Endothelial cell of umbilical vein (primary cell): ENCODE data around the gene ZMIZ1. TPM values are rescaled to one million over a fixed set of nuclear protein-coding genes. Genes with fewer than 3 reads are reported as not detected.

Experiments
- BruUV-seq: library from RNA; stranded (reverse); fragments of 400-500 nt; replicated peaks from 2 replicates; lab custom pipeline; 2021; lab: Mats Ljungman, UMichigan
- CTCF ChIA-PET: fragments of 300-600, 350-600 bp; sonication (Branson Sonifier 250); formaldehyde crosslinking; loops from one replicate; lab custom pipeline; 2021; ENCODE audit warnings: antibody characterized with exemption, inconsistent platforms; lab: Charles Lee
- POLR2A ChIA-PET: fragments of 300-600, 350-600 bp; sonication (Branson Sonifier 250); formaldehyde crosslinking; loops from one replicate; lab custom pipeline; 2021; ENCODE audit warnings: antibody characterized with exemption, inconsistent platforms; lab: Charles Lee
- DNase-seq: peaks from one replicate; pipeline ENCODE4 v3.0.0-alpha.2; 2011; ENCODE audit warnings: low read depth, low spot score
- FAIRE-seq: peaks from 2 replicates; lab custom pipeline; 2011; peaks lifted over from hg19 to GRCh38; lab: Jason Lieb, UNC
- H2AFZ ChIP-seq: 2 replicates; pipeline ENCODE4 v1.6.0; 2012; ENCODE audit warnings: low read depth, low read length, control low read depth, inconsistent platforms
- H3K27ac ChIP-seq: 2 replicates; pipeline ENCODE4 v1.5.1; 2011; ENCODE audit warnings: low read depth, mild to moderate bottlenecking, control low read depth, low read length, moderate library complexity; ENCODE audit not compliant: insufficient read depth
- H3K27me3 ChIP-seq, 2 experiments: 2 replicates each; pipeline versions ENCODE4 v1.6.0 to v1.6.1; 2011; ENCODE audit warnings: low read length in 2 of 2, mixed read lengths in 1 of 2; ENCODE audit not compliant: control insufficient read depth in 2 of 2, insufficient read depth in 2 of 2
- H3K36me3 ChIP-seq, 2 experiments: 2 replicates in 1 of 2; 3 replicates in 1 of 2; pipeline ENCODE4 v1.5.1; 2011; ENCODE audit warnings: low read length in 2 of 2, mild to moderate bottlenecking in 1 of 2, moderate library complexity in 1 of 2; ENCODE audit not compliant: control insufficient read depth in 2 of 2, insufficient read depth in 2 of 2; ENCODE audit errors: extremely low read depth in 1 of 2
- H3K4me1 ChIP-seq: 3 replicates; pipeline ENCODE4 v1.5.1; 2011; ENCODE audit warnings: mild to moderate bottlenecking, low read length; ENCODE audit not compliant: control insufficient read depth, insufficient read depth; ENCODE audit errors: extremely low read depth
- H3K4me2 ChIP-seq: 2 replicates; pipeline ENCODE4 v1.6.1; 2011; ENCODE audit warnings: low read length, control low read depth, mixed read lengths; ENCODE audit not compliant: insufficient read depth
- H3K4me3 ChIP-seq, 3 experiments: fragments of 200-600 bp in 1 of 3; sonication (generic), shearing (Covaris generic) in 1 of 3; replicated peaks in 1 of 3; 2 replicates each; pipeline ENCODE4 v1.5.1; 2011 to 2016; ENCODE audit warnings: control low read depth in 3 of 3, low read length in 3 of 3, mild to moderate bottlenecking in 2 of 3, inconsistent platforms in 1 of 3, low read depth in 1 of 3, moderate library complexity in 1 of 3; ENCODE audit not compliant: insufficient read depth in 1 of 3
- H3K79me2 ChIP-seq: 2 replicates; pipeline ENCODE4 v1.6.0; 2012; ENCODE audit warnings: low read length, inconsistent platforms; ENCODE audit not compliant: control insufficient read depth, insufficient read depth
- H3K9ac ChIP-seq: replicated peaks from 2 replicates; pipeline ENCODE3; 2011; ENCODE audit warnings: low read length, control low read depth; ENCODE audit not compliant: insufficient read depth; ENCODE audit errors: extremely low read depth
- H3K9me1 ChIP-seq: replicated peaks from 3 replicates; pipeline ENCODE4 v1.6.0; 2011; ENCODE audit warnings: mild to moderate bottlenecking, low read length; ENCODE audit not compliant: control insufficient read depth, insufficient read depth; ENCODE audit errors: extremely low read depth
- H3K9me3 ChIP-seq: replicated peaks from 2 replicates; pipeline ENCODE4 v1.5.1; 2012; ENCODE audit warnings: low read length, inconsistent platforms; ENCODE audit not compliant: control insufficient read depth, insufficient read depth
- H4K20me1 ChIP-seq: replicated peaks from 2 replicates; pipeline ENCODE3; 2011; ENCODE audit warnings: mild to moderate bottlenecking, low read length; ENCODE audit not compliant: control insufficient read depth, insufficient read depth; ENCODE audit errors: extremely low read depth
- EZH2 ChIP-seq: IDR thresholded peaks from 2 replicates; pipeline ENCODE4 v1.6.1; 2012; ENCODE audit warnings: borderline replicate concordance, low read depth, mild to moderate bottlenecking, moderate library complexity, low read length, inconsistent platforms; ENCODE audit not compliant: severe bottlenecking
- FOS ChIP-seq: IDR thresholded peaks from 2 replicates; pipeline ENCODE4 v1.6.1; 2011; ENCODE audit warnings: mild to moderate bottlenecking, low read length, moderate library complexity, borderline replicate concordance; ENCODE audit not compliant: insufficient read depth
- GATA2 ChIP-seq: IDR thresholded peaks from 2 replicates; pipeline ENCODE4 v1.7.0; 2011; ENCODE audit warnings: low read depth, mild to moderate bottlenecking, moderate library complexity, mixed read lengths, low read length; ENCODE audit not compliant: insufficient read length, insufficient read depth
- JUN ChIP-seq: IDR thresholded peaks from 2 replicates; pipeline ENCODE4 v1.6.1; 2011; ENCODE audit warnings: borderline replicate concordance, low read depth; ENCODE audit not compliant: insufficient read length, insufficient read depth
- MYC ChIP-seq: IDR thresholded peaks from one replicate; pipeline ENCODE4 v1.6.1; 2011; ENCODE audit warnings: mild to moderate bottlenecking, low read depth, low read length
- POLR2A ChIP-seq: IDR thresholded peaks from 2 replicates; pipeline ENCODE4 v1.6.1; 2012; ENCODE audit warnings: low read depth, mild to moderate bottlenecking, control low read depth, low read length
- POLR2AphosphoS5 ChIP-seq: IDR thresholded peaks from 2 replicates; pipeline ENCODE4 v1.6.1; 2012; ENCODE audit warnings: low read depth, mild to moderate bottlenecking, control low read depth, low read length, moderate library complexity; ENCODE audit not compliant: insufficient read depth
- dilution Hi-C: fragments of 300-500 bp; cut with MboI; formaldehyde crosslinking; loops from one replicate; pipeline ENCODE4 v1.15.0; 2019; ENCODE audit warnings: low sequenced_read_pairs; ENCODE audit not compliant: extremely low pct_ligation_motif_present
- intact Hi-C: fragments of 100-400 bp; cut with micrococcal nuclease; formaldehyde crosslinking; loops from one replicate; pipeline ENCODE4 v1.10.0; 2022
- polyA plus RNA-seq, 4 experiments: library from polyadenylated mRNA; depleted of rRNA in 3 of 4; stranded (reverse) in 3 of 4; unstranded in 1 of 4; fragments of >200 nt; gene quantifications; 2 replicates each; pipeline versions ENCODE4 v1.2.1 to v1.2.3, GENCODE V29; 2011 to 2012; ENCODE audit warnings: missing spikeins in 1 of 4
- total RNA-seq: library from RNA; stranded (reverse); gene quantifications from 2 replicates; pipeline ENCODE4 v1.2.3, GENCODE V29; 2021
- TF ChIP-seq, protein P1 (sequence below), 2 donors: IDR thresholded peaks; 1 replicate in 1 of 2; 2 replicates in 1 of 2; pipeline ENCODE4 v1.5.1; 2011; ENCODE audit warnings: low read length in 2 of 2, mild to moderate bottlenecking in 2 of 2, moderate library complexity in 2 of 2, control low read depth in 1 of 2, inconsistent platforms in 1 of 2, low read depth in 1 of 2; ENCODE audit not compliant: insufficient read depth in 1 of 2; ENCODE audit errors: extremely low read depth in 1 of 2
- TF ChIP-seq, protein P2 (sequence below): IDR thresholded peaks from 2 replicates; pipeline ENCODE4 v1.6.1; 2011; ENCODE audit not compliant: insufficient read depth, insufficient read length

Gene ZMIZ1
- total and polyA plus RNA-seq, 2 donors (not counting 3 experiments of a cell fraction or from before 2014, with no cell fraction given): 12.5 to 46.7 TPM

DNA sequence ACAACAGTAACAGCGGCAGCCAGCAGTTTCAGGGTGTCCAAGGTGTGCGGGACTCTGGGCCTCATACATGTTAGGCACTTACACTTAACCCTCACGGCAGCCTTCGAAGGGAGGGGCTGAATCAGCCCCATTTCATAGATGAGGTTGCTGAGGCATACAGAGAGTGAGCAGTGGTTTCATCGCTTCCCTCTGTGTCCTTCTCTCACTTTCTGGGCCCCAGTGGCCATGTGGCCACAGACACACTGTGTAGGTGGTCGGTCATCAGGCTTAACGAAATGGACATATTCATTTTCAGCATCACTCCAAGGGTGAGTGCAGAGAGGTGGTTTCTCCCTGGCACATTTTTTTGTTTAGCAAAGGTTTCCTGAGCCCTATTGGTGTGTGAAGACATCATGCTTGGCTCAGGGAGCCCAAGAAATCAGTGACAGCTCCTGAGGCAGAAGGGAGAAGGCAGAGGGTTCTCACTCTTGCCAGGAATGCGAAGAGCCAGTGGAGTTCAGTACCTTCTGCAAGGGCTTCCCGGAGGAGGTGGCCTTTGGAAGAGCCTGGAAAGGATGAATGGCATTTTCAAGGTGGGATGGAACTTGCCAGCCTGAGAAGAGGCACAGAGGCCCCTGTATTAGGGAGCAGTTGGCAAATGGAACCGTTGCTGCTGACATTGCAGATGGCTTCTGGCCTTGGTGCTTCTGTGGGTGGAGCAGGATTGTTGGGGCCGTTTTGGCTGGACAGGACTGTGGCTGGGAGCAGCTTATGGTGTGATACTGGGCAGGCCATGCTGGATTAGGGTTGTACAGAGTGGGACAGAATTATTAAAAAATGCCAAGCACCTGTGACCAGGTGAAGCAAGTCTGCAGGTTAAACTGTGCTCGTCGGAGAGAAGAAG lies 216.8 kb downstream of the ZMIZ1 start:
- Histone ChIP-seq H4K20me1 (no peaks in the 10 kb centered on the region), H3K79me2 (no peaks in the 10 kb centered on the region), H3K27me3 (no peaks in the 10 kb centered on the region), H3K4me3 (no peak overlapping the region), H3K9me3 (no peaks in the 10 kb centered on the region), H3K27ac (peak overlapping the region; percentile 48), H3K4me2 (no peak overlapping the region), H3K9me1 (no peaks in the 10 kb centered on the region), H3K36me3 (peaks cover 0 to 14% of the 10 kb centered on the region in 2 experiments), H2AFZ (no peak overlapping the region), H3K9ac (peak overlapping the region; percentile 14), H3K4me1 (peaks cover 17% of the 10 kb centered on the region)
- POLR2A ChIA-PET: no interaction called here
- TF ChIP-seq, protein P1, sequence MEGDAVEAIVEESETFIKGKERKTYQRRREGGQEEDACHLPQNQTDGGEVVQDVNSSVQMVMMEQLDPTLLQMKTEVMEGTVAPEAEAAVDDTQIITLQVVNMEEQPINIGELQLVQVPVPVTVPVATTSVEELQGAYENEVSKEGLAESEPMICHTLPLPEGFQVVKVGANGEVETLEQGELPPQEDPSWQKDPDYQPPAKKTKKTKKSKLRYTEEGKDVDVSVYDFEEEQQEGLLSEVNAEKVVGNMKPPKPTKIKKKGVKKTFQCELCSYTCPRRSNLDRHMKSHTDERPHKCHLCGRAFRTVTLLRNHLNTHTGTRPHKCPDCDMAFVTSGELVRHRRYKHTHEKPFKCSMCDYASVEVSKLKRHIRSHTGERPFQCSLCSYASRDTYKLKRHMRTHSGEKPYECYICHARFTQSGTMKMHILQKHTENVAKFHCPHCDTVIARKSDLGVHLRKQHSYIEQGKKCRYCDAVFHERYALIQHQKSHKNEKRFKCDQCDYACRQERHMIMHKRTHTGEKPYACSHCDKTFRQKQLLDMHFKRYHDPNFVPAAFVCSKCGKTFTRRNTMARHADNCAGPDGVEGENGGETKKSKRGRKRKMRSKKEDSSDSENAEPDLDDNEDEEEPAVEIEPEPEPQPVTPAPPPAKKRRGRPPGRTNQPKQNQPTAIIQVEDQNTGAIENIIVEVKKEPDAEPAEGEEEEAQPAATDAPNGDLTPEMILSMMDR (IDR thresholded peaks at IDR 0.05; ENCODE audit: extremely low read depth in 1 of 2, insufficient read depth in 1 of 2, low read depth in 1 of 2, low read length in 2 of 2): no peak
- TF ChIP-seq EZH2: no peak
- TF ChIP-seq, protein P2, sequence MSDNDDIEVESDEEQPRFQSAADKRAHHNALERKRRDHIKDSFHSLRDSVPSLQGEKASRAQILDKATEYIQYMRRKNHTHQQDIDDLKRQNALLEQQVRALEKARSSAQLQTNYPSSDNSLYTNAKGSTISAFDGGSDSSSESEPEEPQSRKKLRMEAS: no peak
- TF ChIP-seq MYC: no peak
- no peak for TF ChIP-seq GATA2
- TF ChIP-seq JUN: no peak
- no peak for TF ChIP-seq FOS
- TF ChIP-seq POLR2A: no peak
- no peak for TF ChIP-seq POLR2AphosphoS5
- dilution Hi-C loops: no loop called here
- intact Hi-C loops: loop anchor here (1.0 kb wide), 3 partner anchors 19 to 42 kb away; no protein-coding TSS in a partner anchor
- no peak for DNase-seq
- CTCF ChIA-PET: interaction anchor here (1.0 kb wide), 1 partner anchor 43 kb away, joined by 3 read pairs; no protein-coding TSS in a partner anchor
- BruUV-seq: no TSS peak
- no peak for FAIRE-seq
